Endothelial cell (in vitro differentiated cells): ENCODE results near the gene LAPTM5. TPM values are rescaled to one million over a fixed set of nuclear protein-coding genes. Genes with fewer than 3 reads are reported as not detected.

Source experiments
- DNase-seq: peaks from one replicate; pipeline ENCODE4 v3.0.0; 2021; ENCODE audit warnings: low spot score
- H3K27ac Mint-ChIP-seq: one replicate; pipeline ENCODE4 v1.8.0; 2021; ENCODE audit warnings: mixed read lengths, inconsistent platforms; ENCODE audit not compliant: unreplicated experiment
- H3K27me3 Mint-ChIP-seq: one replicate; pipeline ENCODE4 v1.8.0; 2021; ENCODE audit warnings: mild to moderate bottlenecking, moderate library complexity, mixed read lengths, inconsistent platforms; ENCODE audit not compliant: unreplicated experiment
- H3K36me3 Mint-ChIP-seq: one replicate; pipeline ENCODE4 v1.8.0; 2021; ENCODE audit warnings: mild to moderate bottlenecking, low read depth, mixed read lengths, inconsistent platforms; ENCODE audit not compliant: unreplicated experiment
- H3K4me1 Mint-ChIP-seq: one replicate; pipeline ENCODE4 v1.8.0; 2021; ENCODE audit warnings: mild to moderate bottlenecking, mixed read lengths, inconsistent platforms; ENCODE audit not compliant: unreplicated experiment
- H3K4me3 Mint-ChIP-seq: one replicate; pipeline ENCODE4 v1.8.0; 2021; ENCODE audit warnings: mild to moderate bottlenecking, mixed read lengths, inconsistent platforms; ENCODE audit not compliant: unreplicated experiment
- H3K9me3 Mint-ChIP-seq: one replicate; pipeline ENCODE4 v1.8.0; 2021; ENCODE audit warnings: mixed read lengths, inconsistent platforms; ENCODE audit not compliant: unreplicated experiment
- total RNA-seq: library from RNA; stranded (reverse); fragmentation: NEBNext Ultra II Directional; extraction: Animal tissue kit (Norgen Biotek cat#: 25700); gene quantifications from one replicate; pipeline ENCODE4 v1.2.1, GENCODE V29; 2021; ENCODE audit not compliant: unreplicated experiment
- TF ChIP-seq, protein P1 (sequence below): fragments of 200-600 bp; sonication (generic); IDR thresholded peaks from one replicate; pipeline ENCODE4 v1.5.0; 2021; ENCODE audit warnings: antibody characterized with exemption; ENCODE audit not compliant: unreplicated experiment

The LAPTM5 gene
- total RNA-seq, 1 donor from 2014 or later: 80.5 TPM

DNA sequence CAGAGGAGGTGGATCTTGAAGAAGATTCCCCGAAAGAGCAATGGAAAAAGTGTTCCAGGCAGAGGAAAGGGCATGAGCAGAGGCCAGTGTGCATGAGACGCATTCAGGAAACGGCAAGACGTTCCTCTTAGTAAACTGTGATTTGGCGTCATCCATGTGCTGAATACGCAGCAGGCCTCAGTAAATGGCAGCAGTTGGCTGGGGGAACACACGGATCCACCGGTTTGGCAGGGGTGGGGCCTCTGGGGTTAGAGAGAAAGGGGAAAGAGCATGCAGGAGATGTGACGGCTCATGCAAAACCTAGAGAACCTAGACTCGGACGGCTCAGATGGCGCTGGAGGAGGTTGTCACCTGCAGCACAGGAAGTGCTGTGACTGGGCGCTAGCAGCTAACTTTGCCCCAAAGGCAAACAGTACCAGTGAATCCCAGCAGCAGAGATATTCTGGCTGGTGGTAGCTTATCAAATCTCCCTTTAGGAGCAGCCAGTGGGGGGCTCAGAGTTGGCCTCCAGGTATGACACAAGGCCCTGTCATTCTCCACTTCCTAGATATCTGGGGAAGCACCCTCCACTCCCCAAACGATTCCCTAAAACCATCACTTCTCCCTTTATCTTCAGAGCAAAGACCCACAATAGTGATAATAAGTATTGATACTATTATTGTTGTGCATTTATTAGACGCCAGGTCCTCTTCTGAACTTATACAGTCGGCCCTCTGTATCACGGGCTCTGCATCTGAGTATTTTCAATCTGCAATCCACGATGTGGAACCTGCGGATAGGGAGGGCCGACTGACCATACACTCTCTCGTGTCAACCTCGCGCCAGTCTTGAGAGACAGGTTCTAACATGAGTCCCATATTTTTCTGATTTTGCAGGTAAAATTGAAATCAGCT lies 7.6 kb downstream of the LAPTM5 start:
- no peaks in the 10 kb centered on the region for H3K9me3 Mint-ChIP-seq
- TF ChIP-seq, protein P1, sequence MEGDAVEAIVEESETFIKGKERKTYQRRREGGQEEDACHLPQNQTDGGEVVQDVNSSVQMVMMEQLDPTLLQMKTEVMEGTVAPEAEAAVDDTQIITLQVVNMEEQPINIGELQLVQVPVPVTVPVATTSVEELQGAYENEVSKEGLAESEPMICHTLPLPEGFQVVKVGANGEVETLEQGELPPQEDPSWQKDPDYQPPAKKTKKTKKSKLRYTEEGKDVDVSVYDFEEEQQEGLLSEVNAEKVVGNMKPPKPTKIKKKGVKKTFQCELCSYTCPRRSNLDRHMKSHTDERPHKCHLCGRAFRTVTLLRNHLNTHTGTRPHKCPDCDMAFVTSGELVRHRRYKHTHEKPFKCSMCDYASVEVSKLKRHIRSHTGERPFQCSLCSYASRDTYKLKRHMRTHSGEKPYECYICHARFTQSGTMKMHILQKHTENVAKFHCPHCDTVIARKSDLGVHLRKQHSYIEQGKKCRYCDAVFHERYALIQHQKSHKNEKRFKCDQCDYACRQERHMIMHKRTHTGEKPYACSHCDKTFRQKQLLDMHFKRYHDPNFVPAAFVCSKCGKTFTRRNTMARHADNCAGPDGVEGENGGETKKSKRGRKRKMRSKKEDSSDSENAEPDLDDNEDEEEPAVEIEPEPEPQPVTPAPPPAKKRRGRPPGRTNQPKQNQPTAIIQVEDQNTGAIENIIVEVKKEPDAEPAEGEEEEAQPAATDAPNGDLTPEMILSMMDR: no peak
- peaks cover 4% of the 10 kb centered on the region for H3K36me3 Mint-ChIP-seq
- peaks cover 4% of the 10 kb centered on the region for H3K27me3 Mint-ChIP-seq
- H3K4me3 Mint-ChIP-seq: no peak overlapping the region
- peaks cover 34% of the 10 kb centered on the region for H3K4me1 Mint-ChIP-seq
- DNase-seq: no peak
- no peak overlapping the region for H3K27ac Mint-ChIP-seq

DNA sequence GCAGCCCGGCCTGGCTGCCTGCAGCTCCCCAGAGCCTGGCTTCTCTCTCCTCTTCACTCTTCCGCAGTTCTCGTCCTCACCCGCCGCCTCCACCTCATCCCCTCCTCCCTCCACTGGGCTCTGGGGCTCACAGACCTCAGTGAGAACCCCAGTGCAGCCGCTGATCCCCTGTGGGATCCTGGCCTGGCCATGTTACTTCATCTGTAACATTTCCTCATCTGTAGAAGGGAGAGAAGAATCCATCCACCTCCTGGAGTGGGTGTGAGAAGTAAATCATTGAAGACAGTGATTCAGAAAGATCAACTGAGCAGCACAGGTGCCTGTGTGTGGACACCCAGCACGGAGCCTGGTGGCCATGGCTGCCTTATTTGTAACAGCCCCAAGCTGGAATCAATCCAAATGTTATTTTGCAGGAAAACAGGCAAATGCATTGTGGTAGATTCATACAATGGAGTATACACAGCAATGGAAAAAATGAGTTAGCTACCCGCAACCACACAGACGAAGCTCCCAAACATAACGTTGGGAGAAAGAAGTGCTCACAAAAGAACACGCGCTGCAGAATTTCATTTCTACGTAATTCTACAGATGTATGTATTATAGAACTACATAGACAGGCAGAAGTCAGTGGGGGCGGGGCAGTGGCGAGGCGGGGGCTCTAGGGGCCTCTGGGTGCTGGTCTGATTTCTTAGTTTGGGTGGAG lies 8.7 kb downstream of the LAPTM5 start:
- TF ChIP-seq, protein P1: no peak
- no peak for DNase-seq
- H3K4me3 Mint-ChIP-seq: no peak overlapping the region
- peaks cover 35% of the 10 kb centered on the region for H3K4me1 Mint-ChIP-seq
- no peaks in the 10 kb centered on the region for H3K9me3 Mint-ChIP-seq
- no peak overlapping the region for H3K27ac Mint-ChIP-seq
- peaks cover 8% of the 10 kb centered on the region for H3K27me3 Mint-ChIP-seq
- H3K36me3 Mint-ChIP-seq: peaks cover 4% of the 10 kb centered on the region

DNA sequence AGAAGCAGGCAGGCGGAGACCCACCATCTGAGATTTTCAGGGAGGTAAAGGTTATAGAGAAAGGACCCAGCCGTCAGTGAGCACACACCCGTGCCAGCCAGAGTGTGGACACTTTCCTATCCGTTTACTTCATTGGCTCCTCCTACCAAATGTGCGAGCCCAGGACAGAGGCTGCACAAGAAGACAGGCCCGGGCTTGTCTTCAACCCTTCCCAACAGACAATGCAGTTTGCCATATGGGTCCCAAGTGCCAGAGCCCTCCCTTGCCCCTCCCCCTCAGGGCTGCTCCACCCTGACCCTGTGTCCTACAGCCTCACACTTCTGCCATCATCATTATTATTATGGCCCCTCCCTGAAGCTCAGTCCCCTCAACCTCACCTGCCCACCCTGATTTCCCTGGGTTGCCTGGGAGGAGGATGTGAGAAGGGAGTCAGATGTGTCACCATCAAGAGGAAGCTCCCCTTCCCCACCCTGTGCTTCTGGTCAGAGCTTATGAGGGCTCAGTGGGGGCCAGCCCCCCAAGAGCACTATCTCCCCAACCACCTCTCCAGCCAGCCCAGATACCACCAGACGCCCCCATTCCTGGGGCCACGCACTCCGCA lies 9.4 kb downstream of the LAPTM5 start:
- DNase-seq: no peak
- H3K27ac Mint-ChIP-seq: no peak overlapping the region
- peaks cover 8% of the 10 kb centered on the region for H3K27me3 Mint-ChIP-seq
- peaks cover 4% of the 10 kb centered on the region for H3K36me3 Mint-ChIP-seq
- peaks cover 35% of the 10 kb centered on the region for H3K4me1 Mint-ChIP-seq
- H3K9me3 Mint-ChIP-seq: no peaks in the 10 kb centered on the region
- H3K4me3 Mint-ChIP-seq: no peak overlapping the region
- TF ChIP-seq, protein P1: no peak

DNA sequence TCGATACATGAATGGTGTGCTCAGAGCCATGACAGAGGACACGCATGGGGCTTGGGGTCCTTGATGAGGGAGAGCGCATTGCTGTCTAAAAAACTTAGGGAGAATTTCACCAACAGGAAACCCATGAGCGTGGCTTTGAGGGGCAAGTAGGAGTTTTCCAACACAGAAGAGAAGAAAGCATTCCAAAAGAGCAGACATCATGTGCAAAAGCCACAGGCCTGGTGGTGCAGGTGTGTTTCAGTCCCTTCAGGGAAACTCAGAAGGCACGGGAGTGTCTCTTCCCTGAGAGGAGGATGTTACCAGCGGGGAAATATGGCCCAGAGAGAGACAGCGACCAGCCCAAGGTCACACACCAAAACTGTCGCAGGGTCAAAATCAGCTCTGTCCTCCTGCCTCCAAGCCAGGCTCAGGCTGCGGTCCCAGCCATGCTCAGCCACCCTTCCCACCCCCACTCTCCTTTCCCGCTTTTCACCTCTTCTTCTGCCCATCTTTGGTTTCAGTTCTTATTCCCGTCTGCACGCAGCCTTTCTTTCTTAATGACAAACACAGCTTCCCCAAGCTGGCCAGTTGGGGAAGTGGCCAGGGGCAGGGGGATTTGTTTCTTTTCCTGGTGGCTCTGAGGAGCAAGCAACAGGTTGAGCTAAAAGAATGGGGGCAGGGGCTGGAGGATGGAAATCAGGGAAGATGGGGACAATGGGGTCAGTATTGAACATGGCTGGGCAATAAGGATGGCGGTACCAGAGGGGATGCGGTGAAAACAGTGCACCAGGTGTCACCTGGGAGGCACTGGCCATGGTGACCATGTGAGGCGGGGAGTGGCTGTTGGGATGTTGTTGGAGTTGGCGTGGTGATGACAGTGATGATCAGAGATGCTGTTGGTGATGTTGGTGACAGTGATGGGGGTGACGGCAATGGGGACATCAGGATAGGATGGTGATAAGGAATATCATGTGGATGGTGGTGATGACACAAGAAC lies 10.3 kb downstream of the LAPTM5 start:
- TF ChIP-seq, protein P1: no peak
- Mint-ChIP-seq H3K4me3 (no peak overlapping the region), H3K9me3 (no peaks in the 10 kb centered on the region), H3K4me1 (peaks cover 41% of the 10 kb centered on the region), H3K27me3 (peaks cover 8% of the 10 kb centered on the region), H3K27ac (peak overlapping the region; percentile 14), H3K36me3 (peaks cover 4% of the 10 kb centered on the region)
- DNase-seq: no peak
